Measurements from ENCODE around the gene AP1AR.

Gene AP1AR

GRCh38 chr4:112210777-112211176 lies 20.8 kb upstream of the AP1AR start:
- TF ChIP-seq CTCF (conservative IDR thresholded peaks at IDR 0.05; ENCODE audit: low read length), result no peak
- H3K4me3 ChIP-seq (ENCODE audit: low read length), result no peak overlapping the region
- peak; percentile 12 for DNase-seq (ENCODE audit: low read depth)

DNA sequence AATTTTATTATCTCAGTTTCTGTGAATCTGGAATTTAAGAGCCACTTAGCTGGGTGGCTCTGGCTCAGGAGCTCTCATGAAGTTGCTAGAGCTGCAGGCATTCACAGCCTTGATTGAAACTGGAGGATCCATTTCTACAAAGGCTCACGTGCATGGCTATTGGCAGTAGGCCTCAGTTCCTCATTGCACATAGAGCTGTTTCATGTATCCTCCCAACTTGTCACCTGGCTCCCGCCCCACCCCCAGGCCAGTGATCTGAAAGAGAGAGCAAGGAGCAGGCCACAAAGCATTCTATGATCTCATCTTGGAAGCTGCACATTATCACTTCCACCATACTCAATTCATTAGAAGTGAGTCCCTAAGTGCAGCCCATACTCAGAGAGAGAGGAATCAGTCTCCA lies 18.5 kb upstream of the AP1AR start:
- DNase-seq (ENCODE audit: low read depth), result peak; percentile 3
- H3K4me3 ChIP-seq (ENCODE audit: low read length), result no peak overlapping the region
- no peak for TF ChIP-seq CTCF (conservative IDR thresholded peaks at IDR 0.05; ENCODE audit: low read length)

DNA sequence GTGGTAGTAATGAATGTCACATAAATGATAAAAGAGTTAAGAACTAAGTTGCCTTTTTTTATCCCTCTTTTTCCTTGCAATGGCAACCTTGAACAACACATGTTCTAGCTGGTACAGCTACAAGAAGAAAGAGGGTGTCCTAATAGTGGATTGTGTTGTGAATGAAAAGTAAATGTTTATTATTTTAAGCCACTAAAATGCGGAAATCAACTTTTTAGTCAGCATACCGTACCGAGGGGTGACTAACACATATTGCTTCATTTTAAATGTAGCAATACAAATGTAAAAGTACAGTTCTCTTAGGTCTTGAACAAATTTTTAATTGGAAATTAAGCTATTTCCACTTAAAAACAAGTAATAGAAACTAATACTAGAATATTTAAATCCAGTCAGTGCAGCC lies 17.7 kb upstream of the AP1AR start:
- H3K4me3 ChIP-seq (ENCODE audit: low read length), result no peak overlapping the region
- peak; percentile 82 for DNase-seq (ENCODE audit: low read depth)
- no peak for TF ChIP-seq CTCF (conservative IDR thresholded peaks at IDR 0.05; ENCODE audit: low read length)

DNA sequence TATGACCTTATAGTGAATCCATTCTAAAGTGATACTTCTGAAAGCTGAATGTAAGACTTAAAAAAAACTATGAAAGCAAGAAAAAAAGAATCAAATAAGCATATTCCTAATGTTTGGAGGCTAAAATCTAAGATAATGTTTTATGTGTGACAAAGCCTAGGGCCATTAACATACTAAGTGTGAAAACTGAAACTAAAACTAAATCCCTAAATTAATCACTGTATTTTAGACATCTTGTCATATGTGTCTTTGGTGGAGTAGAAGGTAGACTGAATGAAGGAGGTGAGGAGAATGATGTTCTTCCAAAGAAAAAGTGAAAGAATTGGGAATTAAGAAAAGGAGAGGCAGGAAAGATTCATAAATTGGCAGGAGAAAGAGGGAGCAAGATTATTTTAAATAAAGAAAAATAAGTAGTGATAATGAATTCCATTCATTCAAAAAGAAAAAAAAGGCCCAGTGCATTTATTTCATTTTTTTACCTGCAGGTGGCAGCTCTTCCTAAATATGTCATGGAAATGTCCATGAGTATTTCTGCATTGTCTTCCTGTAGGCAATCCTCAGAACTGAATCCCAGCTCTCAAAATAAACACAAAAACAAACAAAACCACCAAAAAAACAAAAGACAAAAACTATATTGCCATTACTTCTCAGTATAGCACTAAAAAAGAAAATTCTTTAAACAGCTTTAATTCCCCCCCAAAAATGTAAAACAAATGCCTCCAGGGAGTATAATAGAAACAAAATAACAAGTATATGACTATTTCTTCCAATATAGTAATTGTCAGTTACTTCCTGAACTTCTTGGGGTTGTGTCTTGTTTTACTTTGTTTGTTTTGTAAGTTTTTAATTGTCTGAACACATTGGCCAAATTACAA lies 17.0 kb upstream of the AP1AR start:
- peak; percentile 49 for TF ChIP-seq CTCF (conservative IDR thresholded peaks at IDR 0.05; ENCODE audit: low read length)
- H3K4me3 ChIP-seq (ENCODE audit: low read length), result no peak overlapping the region
- DNase-seq (ENCODE audit: low read depth), result peak; percentile 31

DNA sequence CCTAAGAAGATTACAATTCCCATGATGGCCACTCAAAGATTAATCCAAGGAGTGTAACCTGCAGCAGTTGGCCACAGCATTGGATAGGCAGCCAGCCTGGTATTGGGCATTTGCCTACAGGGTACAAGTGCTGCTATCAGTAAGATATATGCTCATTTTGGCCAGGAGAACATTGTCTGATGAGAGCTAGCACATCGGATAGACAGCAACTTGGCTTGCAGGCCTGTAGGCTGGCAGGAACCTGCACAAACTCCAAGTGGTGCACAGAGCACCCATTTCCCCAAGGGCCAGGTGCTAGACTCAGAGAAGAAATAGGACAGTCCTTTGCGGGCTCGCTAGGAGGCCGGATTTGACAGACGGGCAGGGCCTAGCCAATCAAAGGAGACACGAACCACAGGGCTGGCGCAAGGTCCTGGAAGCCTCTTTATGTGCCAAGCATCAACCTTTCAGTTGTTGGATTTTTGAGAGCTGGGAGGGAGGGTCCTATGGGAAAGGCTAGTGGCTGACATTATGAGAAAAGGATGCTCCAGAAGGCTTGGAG lies 11.7 kb upstream of the AP1AR start:
- TF ChIP-seq CTCF (conservative IDR thresholded peaks at IDR 0.05; ENCODE audit: low read length), result no peak
- DNase-seq (ENCODE audit: low read depth), result no peak
- no peak overlapping the region for H3K4me3 ChIP-seq (ENCODE audit: low read length)

- no peak for TF ChIP-seq CTCF (conservative IDR thresholded peaks at IDR 0.05; ENCODE audit: low read length)
- DNase-seq (ENCODE audit: low read depth), result no peak
- no peak overlapping the region for H3K4me3 ChIP-seq (ENCODE audit: low read length)
Measured at GRCh38 chr4:112222219-112222955, 9.2 kb upstream of the AP1AR start.
